ENCODE data around the gene PDE4A. TPM values are rescaled to one million over a fixed set of nuclear protein-coding genes. Genes with fewer than 3 reads are reported as not detected.

PDE4A gene
- total and polyA plus RNA-seq, 2 donors (not counting 1 experiment from before 2014, with no cell fraction given) = 3.6 to 4.1 TPM

- TF ChIP-seq, protein P1, sequence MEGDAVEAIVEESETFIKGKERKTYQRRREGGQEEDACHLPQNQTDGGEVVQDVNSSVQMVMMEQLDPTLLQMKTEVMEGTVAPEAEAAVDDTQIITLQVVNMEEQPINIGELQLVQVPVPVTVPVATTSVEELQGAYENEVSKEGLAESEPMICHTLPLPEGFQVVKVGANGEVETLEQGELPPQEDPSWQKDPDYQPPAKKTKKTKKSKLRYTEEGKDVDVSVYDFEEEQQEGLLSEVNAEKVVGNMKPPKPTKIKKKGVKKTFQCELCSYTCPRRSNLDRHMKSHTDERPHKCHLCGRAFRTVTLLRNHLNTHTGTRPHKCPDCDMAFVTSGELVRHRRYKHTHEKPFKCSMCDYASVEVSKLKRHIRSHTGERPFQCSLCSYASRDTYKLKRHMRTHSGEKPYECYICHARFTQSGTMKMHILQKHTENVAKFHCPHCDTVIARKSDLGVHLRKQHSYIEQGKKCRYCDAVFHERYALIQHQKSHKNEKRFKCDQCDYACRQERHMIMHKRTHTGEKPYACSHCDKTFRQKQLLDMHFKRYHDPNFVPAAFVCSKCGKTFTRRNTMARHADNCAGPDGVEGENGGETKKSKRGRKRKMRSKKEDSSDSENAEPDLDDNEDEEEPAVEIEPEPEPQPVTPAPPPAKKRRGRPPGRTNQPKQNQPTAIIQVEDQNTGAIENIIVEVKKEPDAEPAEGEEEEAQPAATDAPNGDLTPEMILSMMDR (conservative IDR thresholded peaks at IDR 0.05 in 1 of 2, IDR thresholded peaks at IDR 0.05 in 1 of 2; ENCODE audit: low read depth in 1 of 2, low read length in 2 of 2) = peak; percentile 81 to 97
- no peak for TF ChIP-seq EZH2 (IDR thresholded peaks at IDR 0.05; ENCODE audit: low read length, missing control alignments)
- no peaks in the 10 kb centered on the region for H3K79me2 ChIP-seq (ENCODE audit: control insufficient read depth, insufficient read depth, low read length)
- peaks cover 28% of the 10 kb centered on the region for H3K36me3 ChIP-seq (ENCODE audit: control insufficient read depth, insufficient read depth, low read length)
- H4K20me1 ChIP-seq (ENCODE audit: control insufficient read depth, extremely low read depth, insufficient read depth, low read length) = no peaks in the 10 kb centered on the region
- no peak overlapping the region for H2AFZ ChIP-seq (ENCODE audit: low read length)
- H3K4me1 ChIP-seq (ENCODE audit: control insufficient read depth, extremely low read depth, insufficient read depth, low read length) = no peaks in the 10 kb centered on the region
- no peak overlapping the region for H3K4me3 ChIP-seq (replicated peaks in 1 of 4; ENCODE audit: control extremely low read depth in 1 of 4, insufficient read depth in 1 of 4, low read depth in 3 of 4, low read length in 4 of 4)
- no peak overlapping the region for H3K9ac ChIP-seq (ENCODE audit: insufficient read depth, low read length)
- H3K9me3 ChIP-seq (ENCODE audit: control insufficient read depth, insufficient read depth, low read depth, low read length) = no peaks in the 10 kb centered on the region
- no peak overlapping the region for H3K4me2 ChIP-seq (ENCODE audit: extremely low read depth, insufficient read depth, low read length)
- no peak overlapping the region for H3K27ac ChIP-seq (ENCODE audit: insufficient read depth, low read length)
- DNase-seq (ENCODE audit: low read depth in 2 of 2) = peak; percentile 61 to 78
- no peaks in the 10 kb centered on the region for H3K27me3 ChIP-seq (ENCODE audit: control insufficient read depth, insufficient read depth, low read length)
These were observed 29.6 kb upstream of the PDE4A start for GRCh38 chr19:10390652-10391286.

DNA sequence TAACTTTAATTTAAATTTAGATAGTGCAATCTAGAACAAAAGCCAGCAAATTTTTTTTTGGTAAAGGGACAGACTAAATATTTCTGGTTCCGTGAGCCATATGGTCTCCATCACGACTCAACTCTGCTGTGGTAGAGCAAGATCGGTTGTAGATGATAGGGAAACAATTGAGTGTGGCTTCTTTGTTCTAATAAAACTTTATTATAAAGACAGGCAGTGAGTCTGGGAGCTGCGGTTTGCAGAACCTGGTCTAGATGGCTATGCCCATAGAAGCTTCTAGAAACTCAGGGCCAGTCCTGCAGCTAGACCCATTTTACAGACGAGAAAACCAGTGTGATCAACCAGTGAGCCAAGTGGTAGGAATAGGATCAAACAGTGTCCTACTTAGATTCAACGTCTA lies 28.2 kb upstream of the PDE4A start:
- TF ChIP-seq EZH2 (IDR thresholded peaks at IDR 0.05; ENCODE audit: low read length, missing control alignments) = no peak
- TF ChIP-seq, protein P1 (conservative IDR thresholded peaks at IDR 0.05 in 1 of 2, IDR thresholded peaks at IDR 0.05 in 1 of 2; ENCODE audit: low read depth in 1 of 2, low read length in 2 of 2) = no peak
- H3K36me3 ChIP-seq (ENCODE audit: control insufficient read depth, insufficient read depth, low read length) = peaks cover 33% of the 10 kb centered on the region

DNA sequence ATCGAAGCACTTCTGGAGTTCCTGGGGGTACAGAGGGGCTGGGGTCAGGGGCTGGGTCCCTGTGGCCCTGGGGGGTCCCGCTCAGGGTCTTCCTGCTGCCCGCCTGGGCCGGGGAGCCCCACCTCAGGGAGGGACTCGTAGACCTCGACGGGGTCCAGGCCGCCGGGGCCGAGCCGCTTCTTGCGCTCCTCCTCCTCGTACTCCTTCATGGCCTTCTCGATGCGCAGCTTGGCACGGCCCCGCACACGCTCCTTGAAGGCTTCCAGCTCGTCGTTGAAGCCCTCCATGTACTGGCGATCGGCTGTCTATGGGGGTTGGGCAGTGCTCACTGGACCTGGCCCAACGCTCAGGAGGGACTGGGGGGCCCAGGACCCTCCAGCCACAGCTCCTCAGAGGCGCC lies 27.2 kb upstream of the PDE4A start:
- no peaks in the 10 kb centered on the region for H3K4me1 ChIP-seq (ENCODE audit: control insufficient read depth, extremely low read depth, insufficient read depth, low read length)

More for the DNA sequence above, 28.2 kb upstream of the PDE4A start:
- H3K4me2 ChIP-seq (ENCODE audit: extremely low read depth, insufficient read depth, low read length) = no peak overlapping the region
- H3K79me2 ChIP-seq (ENCODE audit: control insufficient read depth, insufficient read depth, low read length) = peaks cover 4% of the 10 kb centered on the region
- no peaks in the 10 kb centered on the region for H3K9me3 ChIP-seq (ENCODE audit: control insufficient read depth, insufficient read depth, low read depth, low read length)
- H3K27ac ChIP-seq (ENCODE audit: insufficient read depth, low read length) = no peak overlapping the region
- H3K9ac ChIP-seq (ENCODE audit: insufficient read depth, low read length) = no peak overlapping the region
- H4K20me1 ChIP-seq (ENCODE audit: control insufficient read depth, extremely low read depth, insufficient read depth, low read length) = peaks cover 2% of the 10 kb centered on the region
- no peak overlapping the region for H3K4me3 ChIP-seq (replicated peaks in 1 of 4; ENCODE audit: control extremely low read depth in 1 of 4, insufficient read depth in 1 of 4, low read depth in 3 of 4, low read length in 4 of 4)
- no peaks in the 10 kb centered on the region for H3K4me1 ChIP-seq (ENCODE audit: control insufficient read depth, extremely low read depth, insufficient read depth, low read length)
- H2AFZ ChIP-seq (ENCODE audit: low read length) = no peak overlapping the region
- DNase-seq (ENCODE audit: low read depth in 2 of 2) = no peak
- H3K27me3 ChIP-seq (ENCODE audit: control insufficient read depth, insufficient read depth, low read length) = no peaks in the 10 kb centered on the region

More for the DNA sequence above, 27.2 kb upstream of the PDE4A start:
- TF ChIP-seq, protein P1 (conservative IDR thresholded peaks at IDR 0.05 in 1 of 2, IDR thresholded peaks at IDR 0.05 in 1 of 2; ENCODE audit: low read depth in 1 of 2, low read length in 2 of 2) = no peak
- no peak for TF ChIP-seq EZH2 (IDR thresholded peaks at IDR 0.05; ENCODE audit: low read length, missing control alignments)
- Histone ChIP-seq H3K27me3 (ENCODE audit: control insufficient read depth, insufficient read depth, low read length) (no peaks in the 10 kb centered on the region), H3K27ac (ENCODE audit: insufficient read depth, low read length) (no peak overlapping the region), H3K36me3 (ENCODE audit: control insufficient read depth, insufficient read depth, low read length) (peaks cover 33% of the 10 kb centered on the region), H4K20me1 (ENCODE audit: control insufficient read depth, extremely low read depth, insufficient read depth, low read length) (peaks cover 2% of the 10 kb centered on the region), H3K4me3 (replicated peaks in 1 of 4; ENCODE audit: control extremely low read depth in 1 of 4, insufficient read depth in 1 of 4, low read depth in 3 of 4, low read length in 4 of 4) (no peak overlapping the region), H3K4me2 (ENCODE audit: extremely low read depth, insufficient read depth, low read length) (no peak overlapping the region), H3K9me3 (ENCODE audit: control insufficient read depth, insufficient read depth, low read depth, low read length) (no peaks in the 10 kb centered on the region), H3K79me2 (ENCODE audit: control insufficient read depth, insufficient read depth, low read length) (peaks cover 11% of the 10 kb centered on the region), H3K9ac (ENCODE audit: insufficient read depth, low read length) (no peak overlapping the region), H2AFZ (ENCODE audit: low read length) (no peak overlapping the region)
- DNase-seq (ENCODE audit: low read depth in 2 of 2) = no peak

Measured in fibroblast of lung (primary cell).